NCI-H510A (cell line): ENCODE measurements around the gene AWAT1.
"Not testable (repeated sequence)": the region's sequence is repeated elsewhere in the genome, so short reads cannot be mapped to it uniquely, and the experiment has no call there.

Experiments used
- DNase-seq: peaks from one replicate; lab custom pipeline; 2025; lab: John Stamatoyannopoulos, UW

The AWAT1 gene

GRCh38 chrX:70234355-70234754 lies at the start of gene AWAT1:
Gene AWAT1, plus strand, starts transcription at chrX:70234655. Its CDS starts 41 bp downstream, at chrX:70234696.
- DNase-seq = no peak

DNA sequence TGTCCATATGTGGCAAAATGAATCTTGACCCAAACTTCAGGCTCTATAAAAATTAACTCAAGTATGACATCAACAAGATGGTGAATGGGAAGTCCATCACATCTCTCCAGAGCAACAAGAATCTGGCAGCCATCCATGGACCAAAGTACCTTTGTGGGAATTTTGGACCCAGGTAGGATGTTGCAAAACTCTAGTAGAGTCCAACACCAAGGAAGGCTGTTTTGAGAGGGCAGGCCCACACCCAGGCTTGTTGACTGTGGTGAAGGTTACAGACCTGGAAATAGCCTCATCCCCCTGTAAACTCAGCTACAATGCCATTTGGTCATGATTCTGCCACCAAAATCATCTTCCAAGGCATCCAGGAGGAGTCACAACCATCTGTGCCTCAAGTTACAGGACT lies 44.2 kb upstream of the AWAT1 start:
- no peak for DNase-seq

GRCh38 chrX:70196961-70197720 lies 37.3 kb upstream of the AWAT1 start:
- peak; percentile 12 for DNase-seq

DNA sequence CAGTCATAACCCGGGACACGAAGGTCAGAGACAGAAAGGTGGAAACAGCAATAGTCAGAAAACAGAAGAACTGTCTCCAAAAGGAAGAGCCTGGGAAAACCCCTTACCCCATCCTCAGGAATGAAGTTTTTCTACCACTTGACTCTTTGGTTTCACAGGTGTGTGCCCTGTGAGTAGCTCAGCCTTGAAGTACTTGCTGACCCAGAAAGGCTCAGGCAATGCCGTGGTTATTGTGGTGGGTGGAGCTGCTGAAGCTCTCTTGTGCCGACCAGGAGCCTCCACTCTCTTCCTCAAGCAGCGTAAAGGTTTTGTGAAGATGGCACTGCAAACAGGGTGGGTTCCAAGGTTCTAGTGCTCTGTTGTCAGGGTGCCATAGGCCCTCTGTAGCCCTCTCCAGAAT lies 32.7 kb upstream of the AWAT1 start:
- DNase-seq = no peak

- no peak for DNase-seq
Measured at GRCh38 chrX:70208479-70208878, 26.0 kb upstream of the AWAT1 start.

DNA sequence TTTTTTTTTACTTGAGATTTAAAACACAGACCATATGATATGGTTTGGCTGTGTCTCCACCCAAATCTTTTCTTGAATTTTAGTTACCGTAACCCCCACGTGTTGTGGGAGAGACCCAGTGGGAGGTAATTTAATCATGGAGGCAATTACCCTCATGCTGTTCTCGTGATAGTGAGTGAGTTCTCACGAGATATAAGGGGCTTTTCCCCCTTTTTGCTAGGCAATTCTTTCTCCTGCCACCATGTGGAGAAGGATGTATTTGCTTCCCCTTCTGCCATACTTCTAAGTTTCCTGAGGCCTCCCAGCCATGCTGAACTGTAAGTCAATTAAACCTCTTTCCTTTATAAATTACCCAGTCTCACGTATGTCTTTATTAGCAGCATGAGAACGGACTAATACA lies 24.9 kb upstream of the AWAT1 start:
- DNase-seq = not testable (repeated sequence)

DNA sequence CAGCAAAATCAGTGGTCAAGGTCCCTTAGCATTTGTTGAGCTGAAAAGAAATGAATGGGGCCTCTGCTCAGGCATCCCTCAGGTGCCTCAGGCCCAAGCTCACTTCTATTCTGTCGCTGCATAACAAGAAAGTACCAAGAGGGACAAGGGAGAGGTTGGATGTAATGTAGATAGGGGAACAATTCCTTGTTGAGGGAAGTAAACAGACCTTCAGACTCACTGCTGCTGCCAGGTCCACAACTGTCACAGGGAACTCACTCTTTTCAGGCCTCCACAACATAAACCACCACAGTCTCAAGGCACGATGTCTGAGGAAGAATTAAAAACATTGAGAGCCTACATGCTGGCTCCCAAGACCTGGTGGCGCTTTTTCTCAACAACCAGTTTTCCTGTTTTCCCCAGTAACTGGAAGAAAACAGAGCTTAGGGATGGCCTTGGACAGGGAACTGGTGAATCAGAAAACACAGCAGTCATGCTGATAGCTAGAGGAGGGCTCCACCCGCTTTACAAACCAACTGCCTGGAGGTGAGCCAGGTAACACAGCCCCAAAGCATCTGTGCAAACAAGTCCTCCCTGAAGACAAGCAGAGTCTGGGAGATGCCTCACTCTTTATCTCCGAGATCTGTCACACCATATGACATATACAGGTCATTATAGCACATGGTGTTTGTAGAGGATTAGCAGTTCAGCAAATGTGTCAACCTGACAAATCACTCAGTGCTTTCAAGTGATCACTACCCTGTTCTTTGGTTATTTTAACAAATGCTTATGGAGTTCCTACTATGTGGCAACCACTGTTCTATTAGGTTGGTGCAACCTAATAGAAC lies 14.3 kb upstream of the AWAT1 start:
- peak; percentile 67 for DNase-seq

- DNase-seq = no peak
Measured at GRCh38 chrX:70226048-70226447, 8.4 kb upstream of the AWAT1 start.

DNA sequence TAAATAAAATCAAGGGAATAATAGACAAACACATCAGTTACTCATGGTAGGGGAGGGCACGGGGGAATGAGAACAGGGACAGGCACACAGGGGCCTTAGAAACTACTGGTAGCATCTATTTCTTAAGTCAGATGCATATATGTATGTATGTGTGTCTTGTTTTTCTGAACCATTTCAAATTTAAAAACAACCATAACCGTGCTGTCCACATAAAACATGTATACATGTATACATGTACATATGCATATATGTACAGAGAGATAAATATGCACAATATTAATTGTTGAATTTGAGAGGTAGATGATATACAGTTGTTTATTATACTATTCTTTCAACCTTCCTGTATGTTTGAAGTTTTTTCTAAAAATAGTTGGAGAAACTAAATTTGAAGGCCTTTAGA lies 7.8 kb upstream of the AWAT1 start:
- no peak for DNase-seq

DNA sequence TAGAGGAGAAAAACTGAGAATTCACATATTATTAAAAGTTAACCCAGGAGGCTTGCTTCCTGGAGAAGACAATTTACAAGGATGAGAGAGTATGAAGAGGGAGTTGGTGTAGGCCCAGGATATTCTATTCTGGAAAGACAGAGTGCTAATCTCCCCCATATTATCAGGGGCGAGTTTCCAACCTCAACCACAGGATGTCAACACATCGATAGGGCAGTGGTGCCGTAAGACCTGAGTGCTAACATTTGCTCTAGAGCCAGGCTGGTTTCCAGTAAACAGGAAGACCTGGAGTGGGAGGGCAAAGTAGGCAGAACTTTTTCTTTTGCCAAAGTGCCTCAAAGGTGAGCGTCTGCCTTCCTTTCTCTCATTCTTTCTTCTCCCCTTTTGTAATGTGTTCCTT lies 2.8 kb upstream of the AWAT1 start:
- DNase-seq = no peak

- no peak for DNase-seq
Measured at GRCh38 chrX:70240751-70241150, 6.3 kb downstream of the AWAT1 start.

GRCh38 chrX:70241501-70241900 lies 7.0 kb downstream of the AWAT1 start:
- DNase-seq = no peak

GRCh38 chrX:70243601-70244000 lies 9.1 kb downstream of the AWAT1 start:
- DNase-seq = not testable (repeated sequence)

DNA sequence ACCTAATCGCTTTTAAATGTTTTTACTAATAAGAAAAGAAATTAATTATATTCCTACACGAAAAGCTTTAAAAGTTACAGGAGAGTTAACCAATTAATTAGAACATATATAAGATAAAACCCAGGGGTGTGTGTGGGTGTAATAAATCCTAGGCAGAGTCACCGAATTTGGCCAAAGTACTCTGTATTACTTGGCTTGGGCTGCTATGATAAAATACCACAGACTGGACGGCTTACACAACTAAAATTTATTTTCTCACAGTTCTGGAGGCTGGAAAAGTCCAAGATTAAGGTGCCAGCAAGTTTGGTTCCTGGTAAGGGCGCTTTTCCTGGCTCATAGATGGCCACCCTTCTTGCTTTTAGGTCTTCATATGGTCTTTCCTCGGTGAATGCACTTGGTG lies 10.4 kb downstream of the AWAT1 start:
- no peak for DNase-seq

GRCh38 chrX:70247252-70247651 lies 12.8 kb downstream of the AWAT1 start:
- no peak for DNase-seq

- DNase-seq = no peak
Measured at GRCh38 chrX:70252491-70252890, 18.0 kb downstream of the AWAT1 start.

DNA sequence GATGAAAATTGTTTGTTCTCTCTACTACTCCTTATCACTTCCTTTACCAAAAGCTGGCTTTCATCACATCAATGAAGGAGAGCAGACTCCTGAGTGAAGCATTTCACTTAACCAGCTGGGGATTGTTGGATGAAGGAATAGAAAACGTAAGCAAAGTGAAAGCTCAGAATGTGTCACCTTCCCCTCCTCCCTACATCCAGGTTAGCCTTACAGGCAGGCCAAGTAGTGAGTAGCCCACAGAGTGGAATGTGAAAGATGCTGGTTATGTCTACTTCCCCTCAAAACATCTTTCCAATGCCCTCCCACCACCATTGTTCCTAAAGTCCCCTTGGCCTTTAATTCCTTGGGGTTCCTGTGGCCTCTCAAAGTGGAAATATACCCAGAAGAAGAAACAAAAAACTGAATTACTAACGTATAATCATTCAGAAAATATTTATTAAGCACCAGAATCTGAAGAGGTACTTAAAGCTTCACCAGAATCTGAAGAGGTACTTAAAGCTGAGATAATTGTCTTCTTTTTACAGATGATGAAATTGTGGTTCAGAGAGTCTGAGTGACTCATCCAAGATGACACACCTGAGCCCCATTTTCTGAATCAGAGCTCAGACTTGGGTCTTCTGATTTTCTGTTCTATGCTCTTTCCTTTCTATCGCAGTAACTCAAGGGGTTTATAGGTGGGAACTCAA lies 19.1 kb downstream of the AWAT1 start:
- peak; percentile 10 for DNase-seq

DNA sequence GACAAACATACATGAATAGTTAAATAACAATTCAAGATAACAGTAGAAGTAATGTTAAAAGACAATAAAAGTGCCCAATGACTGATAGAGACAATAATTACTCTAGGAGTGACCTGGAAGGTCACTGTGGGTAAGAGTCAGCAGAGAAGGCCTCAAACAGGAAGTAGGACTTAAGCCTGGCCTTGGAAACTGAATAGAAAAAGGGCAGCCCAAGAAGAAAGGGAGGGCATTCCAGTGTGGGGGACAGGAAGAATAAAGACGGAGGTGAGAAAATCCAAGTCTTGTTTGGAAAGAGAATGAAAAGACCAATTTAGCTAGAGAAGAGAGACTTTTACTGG lies 19.6 kb downstream of the AWAT1 start:
- DNase-seq = no peak

- DNase-seq = no peak
Measured at GRCh38 chrX:70254909-70255308, 20.5 kb downstream of the AWAT1 start.

DNA sequence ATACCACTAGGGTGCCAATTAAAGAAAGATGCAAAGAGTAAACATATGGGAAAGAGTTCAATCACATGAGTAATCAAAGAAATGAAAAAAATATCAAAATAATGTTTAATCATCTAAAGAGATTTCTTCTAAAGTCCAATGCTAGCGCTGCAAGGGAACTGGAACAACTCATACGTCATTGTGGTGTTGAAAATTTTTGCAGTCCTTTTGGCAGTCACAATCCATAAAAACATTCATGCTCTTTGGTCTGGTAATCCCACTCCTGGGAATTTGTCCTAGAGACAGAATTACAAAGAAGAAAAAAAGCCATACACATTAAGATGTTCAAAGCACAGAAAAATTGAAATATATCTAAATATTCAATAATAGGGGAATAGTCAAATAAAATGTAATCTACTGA lies 21.0 kb downstream of the AWAT1 start:
- DNase-seq = no peak

DNA sequence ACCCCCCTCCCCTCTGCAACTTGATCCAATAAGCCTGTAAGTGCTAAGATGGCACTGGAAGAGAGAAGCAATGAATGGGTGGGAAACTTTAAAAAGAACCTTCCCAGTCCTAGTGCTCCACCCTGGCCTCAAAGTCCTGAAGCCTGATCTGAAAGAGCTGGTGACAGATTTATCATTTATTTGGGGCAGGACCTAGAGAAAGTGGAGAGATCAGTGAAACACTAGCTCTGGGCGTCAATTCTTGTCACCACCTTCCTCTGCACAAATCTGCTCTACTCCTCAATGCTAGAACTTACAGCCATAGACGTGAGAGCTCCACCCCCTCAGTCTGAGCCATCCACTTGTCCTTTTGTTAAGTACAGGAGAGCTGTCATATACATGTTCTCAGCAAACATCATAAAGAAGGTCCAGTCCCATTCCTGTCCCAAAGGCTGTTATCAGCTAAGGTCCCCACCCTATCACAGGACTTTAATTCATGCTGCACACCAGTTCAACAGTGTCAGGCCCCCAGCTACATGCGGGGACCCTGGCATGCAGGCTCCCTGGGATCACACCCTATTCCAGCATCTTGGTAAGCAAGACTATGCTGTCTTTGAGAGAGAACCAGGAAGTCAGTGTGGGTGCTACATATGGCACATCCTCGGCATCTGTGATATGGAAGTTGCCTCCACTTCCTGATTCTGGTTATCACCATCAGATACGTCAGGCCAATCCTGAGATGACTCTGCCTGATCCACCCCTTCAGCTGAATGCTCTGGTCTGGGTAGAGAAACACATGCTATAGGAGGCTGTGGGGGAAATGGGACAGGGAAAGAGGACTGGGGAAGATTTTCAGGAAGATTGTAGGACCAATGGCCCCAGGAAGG lies 23.2 kb downstream of the AWAT1 start:
- no peak for DNase-seq

DNA sequence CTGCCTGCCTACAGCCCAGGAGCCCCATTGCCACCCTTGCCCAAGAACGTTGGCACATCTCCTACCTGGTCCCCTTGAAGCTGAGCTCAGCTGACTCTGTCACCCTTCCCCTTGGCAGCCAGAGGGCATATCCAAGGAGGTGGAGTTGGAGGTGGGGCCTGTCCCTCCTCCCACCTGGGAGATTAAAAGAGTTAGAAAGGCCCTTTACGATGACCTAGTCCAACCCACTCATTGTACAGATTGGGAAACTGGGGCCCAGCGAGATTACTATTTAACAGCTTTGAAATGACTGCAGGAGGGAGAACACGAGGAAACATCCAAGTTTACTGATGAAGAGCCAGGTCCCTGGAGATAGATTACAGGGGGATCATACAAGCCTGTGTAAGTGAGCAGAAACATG lies 25.6 kb downstream of the AWAT1 start, which contains the start of gene P2RY4:
Gene P2RY4 (minus strand): TSS at position 101 of the 400 bp plus-strand sequence. CDS start 580 bp downstream, outside the sequence.
- DNase-seq = no peak
